SU-DHL-6 (cell line): ENCODE data around the gene AGTPBP1.

ENCODE experiments used
- H2AFZ ChIP-seq: fragments of 200-600 bp; sonication (generic); 2 replicates; pipeline ENCODE4 v1.6.1; 2014; ENCODE audit warnings: low read depth, mild to moderate bottlenecking, moderate library complexity, mixed read lengths, antibody characterized with exemption, low read length; ENCODE audit not compliant: severe bottlenecking
- H3F3A ChIP-seq: fragments of 200-600 bp; shearing (Covaris generic); 2 replicates; pipeline ENCODE4 v1.6.0; 2016; ENCODE audit warnings: antibody characterized with exemption, mild to moderate bottlenecking; ENCODE audit not compliant: insufficient read depth
- H3K27ac ChIP-seq: fragments of 200-600 bp; sonication (generic); 2 replicates; pipeline ENCODE4 v1.5.1; 2016; ENCODE audit warnings: low read depth, mild to moderate bottlenecking, low read length, moderate library complexity, mixed read lengths
- H3K27me3 ChIP-seq: fragments of 200-600 bp; sonication (generic), shearing (Covaris generic); 2 replicates; pipeline ENCODE4 v1.6.0; 2014; ENCODE audit warnings: mild to moderate bottlenecking, low read length
- H3K36me3 ChIP-seq: fragments of 200-600 bp; sonication (generic); 2 replicates; pipeline ENCODE4 v1.6.1; 2014; ENCODE audit warnings: mild to moderate bottlenecking, low read length, mixed read lengths
- H3K4me2 ChIP-seq: fragments of 300-600, 200-600 bp; shearing (Covaris generic), sonication (generic); 2 replicates; pipeline ENCODE4 v1.6.0; 2014; ENCODE audit warnings: low read length, low read depth, mild to moderate bottlenecking; ENCODE audit not compliant: poor library complexity, severe bottlenecking
- H3K4me3 ChIP-seq: fragments of 200-600 bp; sonication (generic); 2 replicates; pipeline ENCODE4 v1.5.1; 2014; ENCODE audit warnings: antibody characterized with exemption, low read length, mild to moderate bottlenecking, mixed read lengths; ENCODE audit not compliant: insufficient read depth, poor library complexity, severe bottlenecking
- H3K79me2 ChIP-seq: fragments of 200-600 bp; sonication (generic); 2 replicates; pipeline ENCODE4 v1.6.1; 2014; ENCODE audit warnings: mild to moderate bottlenecking, low read length, moderate library complexity; ENCODE audit not compliant: insufficient read depth
- H3K9ac ChIP-seq: fragments of 200-600 bp; sonication (generic); 2 replicates; pipeline ENCODE4 v1.7.0; 2014; ENCODE audit warnings: mild to moderate bottlenecking, low read length
- H3K9me2 ChIP-seq: fragments of 200-600 bp; sonication (generic); replicated peaks from 2 replicates; pipeline ENCODE4 v1.6.1; 2014; ENCODE audit warnings: low read length; ENCODE audit not compliant: insufficient read depth
- H3K9me3 ChIP-seq: fragments of 200-600 bp; sonication (generic); 2 replicates; pipeline ENCODE4 v1.6.1; 2014; ENCODE audit warnings: low read length, mixed read lengths; ENCODE audit not compliant: insufficient read depth
- H4K20me1 ChIP-seq: fragments of 200-600 bp; sonication (generic); 2 replicates; pipeline ENCODE4 v1.6.1; 2014; ENCODE audit warnings: low read depth, mild to moderate bottlenecking, antibody characterized with exemption, low read length, moderate library complexity, mixed read lengths
- CTCF ChIP-seq: fragments of 200-600 bp; sonication (generic); IDR thresholded peaks from one replicate; pipeline ENCODE4 v1.5.1; 2017; ENCODE audit warnings: antibody characterized with exemption, mild to moderate bottlenecking, low read length, moderate library complexity; ENCODE audit not compliant: insufficient read depth, poor library complexity, severe bottlenecking
- EZH2phosphoT487 ChIP-seq: fragments of 200-600 bp; sonication (generic), shearing (Covaris generic); conservative IDR thresholded peaks from 2 replicates; pipeline ENCODE4 v1.6.1; 2018; ENCODE audit warnings: mild to moderate bottlenecking, antibody characterized with exemption, low read length, moderate library complexity, mixed read lengths

Gene AGTPBP1

GRCh38 chr9:85746309-85746708, 4.6 kb upstream of the AGTPBP1 start:
- Histone ChIP-seq H3K27ac (no peak overlapping the region), H4K20me1 (no peaks in the 10 kb centered on the region), H3K79me2 (no peaks in the 10 kb centered on the region; the same call in 1 of the 2 replicates), H3F3A (no peaks in the 10 kb centered on the region), H3K36me3 (no peaks in the 10 kb centered on the region), H3K4me2 (no peak overlapping the region), H3K4me3 (no peak overlapping the region), H3K9ac (no peak overlapping the region), H3K9me3 (no peaks in the 10 kb centered on the region), H3K27me3 (no peaks in the 10 kb centered on the region), H2AFZ (no peak overlapping the region), H3K9me2 (no peaks in the 10 kb centered on the region)
- no peak for TF ChIP-seq EZH2phosphoT487
- TF ChIP-seq CTCF: no peak

GRCh38 chr9:85745203-85745602, 3.4 kb upstream of the AGTPBP1 start:
- no peak overlapping the region for H3K27ac ChIP-seq
- no peaks in the 10 kb centered on the region for H3K27me3 ChIP-seq
- peaks cover 10% of the 10 kb centered on the region for H3K79me2 ChIP-seq
- H3K9me2 ChIP-seq: no peaks in the 10 kb centered on the region
- H4K20me1 ChIP-seq: peaks cover 7% of the 10 kb centered on the region
- H3K36me3 ChIP-seq: no peaks in the 10 kb centered on the region
- no peak overlapping the region for H3K4me3 ChIP-seq
- no peaks in the 10 kb centered on the region for H3F3A ChIP-seq
- no peak overlapping the region for H3K4me2 ChIP-seq
- H2AFZ ChIP-seq: no peak overlapping the region
- TF ChIP-seq CTCF: no peak
- no peak for TF ChIP-seq EZH2phosphoT487
- H3K9me3 ChIP-seq: no peaks in the 10 kb centered on the region
- no peak overlapping the region for H3K9ac ChIP-seq

- H3K4me3 ChIP-seq: no peak overlapping the region
- H3K9ac ChIP-seq: no peak overlapping the region
- H3K9me2 ChIP-seq: no peaks in the 10 kb centered on the region
- no peaks in the 10 kb centered on the region for H3K9me3 ChIP-seq
- H4K20me1 ChIP-seq: peaks cover 11% of the 10 kb centered on the region
- H3K27me3 ChIP-seq: no peaks in the 10 kb centered on the region
- H3K79me2 ChIP-seq: peaks cover 17% of the 10 kb centered on the region
- H3K36me3 ChIP-seq: no peaks in the 10 kb centered on the region
- H3F3A ChIP-seq: no peaks in the 10 kb centered on the region
- H2AFZ ChIP-seq: no peak overlapping the region
- no peak overlapping the region for H3K27ac ChIP-seq
- H3K4me2 ChIP-seq: no peak overlapping the region
- TF ChIP-seq CTCF: no peak
- TF ChIP-seq EZH2phosphoT487: no peak
Observed at GRCh38 chr9:85744480-85744879, 2.7 kb upstream of the AGTPBP1 start.
